Measurements from ENCODE around the gene XPO6. TPM values are rescaled to one million over a fixed set of nuclear protein-coding genes. Genes with fewer than 3 reads are reported as not detected.

The XPO6 gene
- total RNA-seq, 1 experiment from 2014 or later = 106 TPM

DNA sequence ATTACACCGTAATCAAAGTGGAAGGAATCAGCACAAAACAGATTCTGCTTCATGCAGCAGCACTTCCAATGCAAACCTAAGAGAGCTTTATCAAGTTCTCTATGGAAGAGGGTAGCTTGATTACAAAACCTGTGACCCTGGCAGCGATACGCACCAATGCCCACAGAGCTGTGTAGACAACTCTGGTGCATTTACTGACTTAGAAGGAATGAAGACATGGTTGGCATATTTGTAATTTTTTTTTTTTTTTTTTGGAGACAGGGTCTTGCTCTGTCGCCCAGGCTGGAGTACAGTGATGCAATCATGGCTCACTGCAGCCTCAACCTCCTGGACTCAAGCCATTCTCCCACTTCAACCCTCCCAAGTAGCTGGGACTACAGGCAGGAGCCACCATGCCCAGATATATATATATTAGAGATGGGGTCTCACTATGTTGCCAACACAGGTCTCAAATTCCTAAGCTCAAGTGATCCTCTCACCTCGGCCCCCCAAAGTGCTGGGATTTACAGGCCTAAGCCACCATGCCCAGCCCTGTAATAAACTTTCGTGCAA is 49.4 kb downstream of the XPO6 start:
- Histone ChIP-seq H3K9ac (ENCODE audit: low read length) (no peak overlapping the region), H3K4me2 (ENCODE audit: low read length) (no peak overlapping the region), H3K9me3 (ENCODE audit: low read length) (no peaks in the 10 kb centered on the region), H3F3A (ENCODE audit: low read length, unreplicated experiment) (peaks cover 8% of the 10 kb centered on the region), H3K27ac (ENCODE audit: low read length) (no peak overlapping the region), H3K4me1 (ENCODE audit: insufficient read depth, low read length) (peaks cover 15% of the 10 kb centered on the region), H3K4me3 (ENCODE audit: low read length) (no peak overlapping the region), H3K79me2 (ENCODE audit: low read length) (peaks cover 60% of the 10 kb centered on the region), H3K27me3 (ENCODE audit: low read length) (no peaks in the 10 kb centered on the region), H2AFZ (ENCODE audit: low read length) (no peak overlapping the region), H3K36me3 (ENCODE audit: low read depth, low read length) (peaks cover 24% of the 10 kb centered on the region), H4K20me1 (ENCODE audit: low read length) (peaks cover 4% of the 10 kb centered on the region), H3K9me2 (replicated peaks; ENCODE audit: low read length) (no peaks in the 10 kb centered on the region)
- ChIA-PET POLR2A (ENCODE audit: unreplicated experiment) (no interaction called here), CTCF (no interaction called here)
- ATAC-seq = no peak
- TF ChIP-seq EZH2 (IDR thresholded peaks at IDR 0.05; ENCODE audit: low read length, unreplicated experiment) (no peak), EZH2phosphoT487 (IDR thresholded peaks at IDR 0.05; ENCODE audit: borderline replicate concordance, low read length) (no peak)
- TF ChIP-seq, protein P1, sequence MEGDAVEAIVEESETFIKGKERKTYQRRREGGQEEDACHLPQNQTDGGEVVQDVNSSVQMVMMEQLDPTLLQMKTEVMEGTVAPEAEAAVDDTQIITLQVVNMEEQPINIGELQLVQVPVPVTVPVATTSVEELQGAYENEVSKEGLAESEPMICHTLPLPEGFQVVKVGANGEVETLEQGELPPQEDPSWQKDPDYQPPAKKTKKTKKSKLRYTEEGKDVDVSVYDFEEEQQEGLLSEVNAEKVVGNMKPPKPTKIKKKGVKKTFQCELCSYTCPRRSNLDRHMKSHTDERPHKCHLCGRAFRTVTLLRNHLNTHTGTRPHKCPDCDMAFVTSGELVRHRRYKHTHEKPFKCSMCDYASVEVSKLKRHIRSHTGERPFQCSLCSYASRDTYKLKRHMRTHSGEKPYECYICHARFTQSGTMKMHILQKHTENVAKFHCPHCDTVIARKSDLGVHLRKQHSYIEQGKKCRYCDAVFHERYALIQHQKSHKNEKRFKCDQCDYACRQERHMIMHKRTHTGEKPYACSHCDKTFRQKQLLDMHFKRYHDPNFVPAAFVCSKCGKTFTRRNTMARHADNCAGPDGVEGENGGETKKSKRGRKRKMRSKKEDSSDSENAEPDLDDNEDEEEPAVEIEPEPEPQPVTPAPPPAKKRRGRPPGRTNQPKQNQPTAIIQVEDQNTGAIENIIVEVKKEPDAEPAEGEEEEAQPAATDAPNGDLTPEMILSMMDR (conservative IDR thresholded peaks at IDR 0.05; ENCODE audit: low read depth, low read length) = no peak
- intact Hi-C loops (cut with micrococcal nuclease) = no loop called here
- no TSS peak for BruUV-seq (replicated peaks)
- no peak for DNase-seq

GRCh38 chr16:28161626-28162025 is 50.1 kb downstream of the XPO6 start:
- peaks cover 8% of the 10 kb centered on the region for H3K4me1 ChIP-seq (ENCODE audit: insufficient read depth, low read length)
- BruUV-seq (replicated peaks) = no TSS peak
- peaks cover 60% of the 10 kb centered on the region for H3K79me2 ChIP-seq (ENCODE audit: low read length)
- TF ChIP-seq EZH2phosphoT487 (IDR thresholded peaks at IDR 0.05; ENCODE audit: borderline replicate concordance, low read length) = no peak
- TF ChIP-seq, protein P1 (conservative IDR thresholded peaks at IDR 0.05; ENCODE audit: low read depth, low read length) = no peak
- no peak for TF ChIP-seq EZH2 (IDR thresholded peaks at IDR 0.05; ENCODE audit: low read length, unreplicated experiment)
- intact Hi-C loops (cut with micrococcal nuclease) = no loop called here
- H3K27me3 ChIP-seq (ENCODE audit: low read length) = no peaks in the 10 kb centered on the region
- no peak overlapping the region for H2AFZ ChIP-seq (ENCODE audit: low read length)
- ChIA-PET CTCF (no interaction called here), POLR2A (ENCODE audit: unreplicated experiment) (no interaction called here)
- H3K9me3 ChIP-seq (ENCODE audit: low read length) = no peaks in the 10 kb centered on the region
- no peak overlapping the region for H3K4me3 ChIP-seq (ENCODE audit: low read length)
- DNase-seq = no peak
- no peaks in the 10 kb centered on the region for H3K9me2 ChIP-seq (replicated peaks; ENCODE audit: low read length)
- no peaks in the 10 kb centered on the region for H4K20me1 ChIP-seq (ENCODE audit: low read length)
- H3K4me2 ChIP-seq (ENCODE audit: low read length) = no peak overlapping the region
- peaks cover under 1% of the 10 kb centered on the region for H3F3A ChIP-seq (ENCODE audit: low read length, unreplicated experiment)
- no peak overlapping the region for H3K27ac ChIP-seq (ENCODE audit: low read length)
- H3K9ac ChIP-seq (ENCODE audit: low read length) = no peak overlapping the region
- no peak for ATAC-seq
- peaks cover 24% of the 10 kb centered on the region for H3K36me3 ChIP-seq (ENCODE audit: low read depth, low read length)

GRCh38 chr16:28158136-28158535 is 53.6 kb downstream of the XPO6 start:
- H3K79me2 ChIP-seq (ENCODE audit: low read length) = peaks cover 27% of the 10 kb centered on the region
- no peak for ATAC-seq
- H3K4me3 ChIP-seq (ENCODE audit: low read length) = no peak overlapping the region
- TF ChIP-seq, protein P1 (conservative IDR thresholded peaks at IDR 0.05; ENCODE audit: low read depth, low read length) = no peak
- TF ChIP-seq EZH2 (IDR thresholded peaks at IDR 0.05; ENCODE audit: low read length, unreplicated experiment) (no peak), EZH2phosphoT487 (IDR thresholded peaks at IDR 0.05; ENCODE audit: borderline replicate concordance, low read length) (no peak)
- peaks cover 30% of the 10 kb centered on the region for H3K36me3 ChIP-seq (ENCODE audit: low read depth, low read length)
- CTCF ChIA-PET = no interaction called here
- H3K4me1 ChIP-seq (ENCODE audit: insufficient read depth, low read length) = no peaks in the 10 kb centered on the region
- no peaks in the 10 kb centered on the region for H3K9me2 ChIP-seq (replicated peaks; ENCODE audit: low read length)
- no peaks in the 10 kb centered on the region for H3K9me3 ChIP-seq (ENCODE audit: low read length)
- no TSS peak for BruUV-seq (replicated peaks)
- no peaks in the 10 kb centered on the region for H3K27me3 ChIP-seq (ENCODE audit: low read length)
- no peak for DNase-seq
- intact Hi-C loops (cut with micrococcal nuclease) = no loop called here
- no peak overlapping the region for H2AFZ ChIP-seq (ENCODE audit: low read length)
- H3K9ac ChIP-seq (ENCODE audit: low read length) = no peak overlapping the region
- no peak overlapping the region for H3K27ac ChIP-seq (ENCODE audit: low read length)
- H3F3A ChIP-seq (ENCODE audit: low read length, unreplicated experiment) = no peaks in the 10 kb centered on the region
- POLR2A ChIA-PET (ENCODE audit: unreplicated experiment) = no interaction called here
- no peaks in the 10 kb centered on the region for H4K20me1 ChIP-seq (ENCODE audit: low read length)
- H3K4me2 ChIP-seq (ENCODE audit: low read length) = no peak overlapping the region

All from PC-3 (cell line).